GM12892 (cell line): Measurements from ENCODE around the gene ZHX3.

Experiments used
- POLR2A ChIP-seq: IDR thresholded peaks from 2 replicates; pipeline ENCODE4 v1.6.1; 2011; ENCODE audit warnings: low read depth, low read length, control low read depth
- POLR2AphosphoS5 ChIP-seq: IDR thresholded peaks from 2 replicates; pipeline ENCODE4 v1.6.1; 2011; ENCODE audit warnings: low read depth, low read length, control low read depth
- TAF1 ChIP-seq: IDR thresholded peaks from 2 replicates; pipeline ENCODE4 v1.6.1; 2011; ENCODE audit warnings: low read depth, mild to moderate bottlenecking, control low read depth, low read length, borderline replicate concordance

DNA sequence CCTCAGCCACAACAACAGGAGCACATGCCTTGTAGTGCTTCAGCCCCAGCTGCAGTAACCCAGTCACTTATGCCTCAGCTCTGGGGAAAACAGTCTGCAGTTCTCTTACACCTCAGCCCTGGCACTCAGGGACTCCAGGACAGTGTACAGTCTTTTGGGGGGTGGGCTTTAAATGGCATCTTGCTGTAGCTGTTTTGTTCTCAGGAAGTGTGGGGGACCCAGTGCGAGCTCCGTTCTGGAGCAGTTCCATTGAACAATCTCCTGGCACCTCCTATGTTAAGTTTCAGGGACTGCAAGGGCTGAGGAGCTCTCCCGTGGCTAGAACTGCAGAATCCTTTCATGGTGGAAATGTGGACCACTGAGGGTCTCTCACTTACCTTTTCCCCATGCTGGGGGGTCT is 125.0 kb downstream of the ZHX3 start:
- TF ChIP-seq POLR2AphosphoS5 (no peak), POLR2A (no peak), TAF1 (no peak)
